Measurements from ENCODE around the gene PTCD2.
A peak's percentile ranks its signal among the peaks of the same experiment; 100 is the strongest.

Gene PTCD2

DNA sequence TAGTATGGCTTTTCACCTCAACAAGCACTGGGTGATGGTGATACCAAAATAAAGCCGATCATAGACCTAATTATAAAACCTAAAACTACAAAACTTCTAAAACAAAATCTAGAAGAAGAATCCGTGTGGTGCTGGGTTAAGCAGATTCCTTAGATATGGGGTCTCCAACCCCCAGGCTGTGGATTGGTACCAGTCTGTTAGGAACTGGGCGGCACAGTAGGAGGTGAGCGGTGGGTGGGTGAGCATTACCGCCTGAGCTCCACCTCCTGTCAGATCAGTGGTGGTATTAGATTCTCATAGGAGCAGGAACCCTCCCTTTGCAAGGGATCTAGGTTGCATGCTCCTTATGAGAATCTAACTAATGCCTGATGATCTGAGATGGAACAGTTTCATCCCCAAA lies 33.4 kb upstream of the PTCD2 start:
- H3K4me1 ChIP-seq (ENCODE audit: insufficient read depth, low read length, poor library complexity, severe bottlenecking): peaks cover 24% of the 10 kb centered on the region
- no peak overlapping the region for H3K4me2 ChIP-seq (ENCODE audit: low read depth, low read length, poor library complexity, severe bottlenecking)
- TF ChIP-seq EZH2phosphoT487 (IDR thresholded peaks at IDR 0.05; ENCODE audit: borderline replicate concordance): no peak
- TF ChIP-seq, protein P1, sequence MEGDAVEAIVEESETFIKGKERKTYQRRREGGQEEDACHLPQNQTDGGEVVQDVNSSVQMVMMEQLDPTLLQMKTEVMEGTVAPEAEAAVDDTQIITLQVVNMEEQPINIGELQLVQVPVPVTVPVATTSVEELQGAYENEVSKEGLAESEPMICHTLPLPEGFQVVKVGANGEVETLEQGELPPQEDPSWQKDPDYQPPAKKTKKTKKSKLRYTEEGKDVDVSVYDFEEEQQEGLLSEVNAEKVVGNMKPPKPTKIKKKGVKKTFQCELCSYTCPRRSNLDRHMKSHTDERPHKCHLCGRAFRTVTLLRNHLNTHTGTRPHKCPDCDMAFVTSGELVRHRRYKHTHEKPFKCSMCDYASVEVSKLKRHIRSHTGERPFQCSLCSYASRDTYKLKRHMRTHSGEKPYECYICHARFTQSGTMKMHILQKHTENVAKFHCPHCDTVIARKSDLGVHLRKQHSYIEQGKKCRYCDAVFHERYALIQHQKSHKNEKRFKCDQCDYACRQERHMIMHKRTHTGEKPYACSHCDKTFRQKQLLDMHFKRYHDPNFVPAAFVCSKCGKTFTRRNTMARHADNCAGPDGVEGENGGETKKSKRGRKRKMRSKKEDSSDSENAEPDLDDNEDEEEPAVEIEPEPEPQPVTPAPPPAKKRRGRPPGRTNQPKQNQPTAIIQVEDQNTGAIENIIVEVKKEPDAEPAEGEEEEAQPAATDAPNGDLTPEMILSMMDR (conservative IDR thresholded peaks at IDR 0.05; ENCODE audit: low read length): no peak
- peaks cover 26% of the 10 kb centered on the region; the same call in 1 of the 2 replicates for H3K36me3 ChIP-seq (ENCODE audit: insufficient read depth, low read length)
- no peak overlapping the region for H3K4me3 ChIP-seq (ENCODE audit: low read length, poor library complexity, severe bottlenecking)
- H3K9me3 ChIP-seq (ENCODE audit: insufficient read depth, low read depth, low read length): no peaks in the 10 kb centered on the region
- no peak overlapping the region for H3K9ac ChIP-seq (ENCODE audit: low read depth, low read length, poor library complexity, severe bottlenecking)
- H4K20me1 ChIP-seq (ENCODE audit: insufficient read depth, low read length, poor library complexity, severe bottlenecking): no peaks in the 10 kb centered on the region
- H2AFZ ChIP-seq (ENCODE audit: low read length): no peak overlapping the region
- peaks cover 8% of the 10 kb centered on the region; the same call in 1 of the 2 replicates for H3K79me2 ChIP-seq (ENCODE audit: insufficient read depth, low read length)
- peaks cover 10% of the 10 kb centered on the region; the same call in 1 of the 2 replicates for H3F3A ChIP-seq (ENCODE audit: low read depth)
- no peaks in the 10 kb centered on the region for H3K9me2 ChIP-seq (replicated peaks; ENCODE audit: low read depth, low read length)
- no peaks in the 10 kb centered on the region for H3K27me3 ChIP-seq (ENCODE audit: insufficient read depth, low read length, poor library complexity, severe bottlenecking)

DNA sequence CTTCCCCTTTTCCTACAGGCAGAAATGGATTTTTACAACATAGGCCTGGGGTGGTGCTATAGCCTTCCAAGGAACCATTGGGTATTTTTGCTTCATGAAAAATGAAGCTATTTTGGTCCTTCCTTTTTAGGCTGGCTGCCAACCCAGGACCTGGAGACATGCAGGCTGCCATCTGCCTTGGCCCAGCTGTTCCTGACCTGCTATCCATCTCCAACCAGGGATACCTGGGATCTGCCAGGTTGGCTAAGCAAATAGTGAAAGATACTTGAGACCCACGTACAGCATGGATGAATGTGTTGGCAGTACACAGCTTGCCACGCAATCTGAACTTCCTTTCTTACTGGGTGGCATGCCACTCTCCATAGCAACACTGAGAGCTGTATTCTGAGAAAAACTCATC lies 31.2 kb upstream of the PTCD2 start:
- peaks cover 39% of the 10 kb centered on the region for H3K4me1 ChIP-seq (ENCODE audit: insufficient read depth, low read length, poor library complexity, severe bottlenecking)
- no peak overlapping the region for H2AFZ ChIP-seq (ENCODE audit: low read length)
- H3K79me2 ChIP-seq (ENCODE audit: insufficient read depth, low read length): peaks cover 16% of the 10 kb centered on the region; the same call in 1 of the 2 replicates
- no peaks in the 10 kb centered on the region for H3K27me3 ChIP-seq (ENCODE audit: insufficient read depth, low read length, poor library complexity, severe bottlenecking)
- H3K9me3 ChIP-seq (ENCODE audit: insufficient read depth, low read depth, low read length): no peaks in the 10 kb centered on the region
- no peak overlapping the region for H3K4me3 ChIP-seq (ENCODE audit: low read length, poor library complexity, severe bottlenecking)
- H3K9me2 ChIP-seq (replicated peaks; ENCODE audit: low read depth, low read length): no peaks in the 10 kb centered on the region
- H3F3A ChIP-seq (ENCODE audit: low read depth): peaks cover 10% of the 10 kb centered on the region; the same call in 1 of the 2 replicates
- peaks cover 29% of the 10 kb centered on the region; the same call in 1 of the 2 replicates for H3K36me3 ChIP-seq (ENCODE audit: insufficient read depth, low read length)
- H3K9ac ChIP-seq (ENCODE audit: low read depth, low read length, poor library complexity, severe bottlenecking): no peak overlapping the region
- no peaks in the 10 kb centered on the region for H4K20me1 ChIP-seq (ENCODE audit: insufficient read depth, low read length, poor library complexity, severe bottlenecking)
- no peak overlapping the region for H3K4me2 ChIP-seq (ENCODE audit: low read depth, low read length, poor library complexity, severe bottlenecking)
- TF ChIP-seq, protein P1 (conservative IDR thresholded peaks at IDR 0.05; ENCODE audit: low read length): no peak

DNA sequence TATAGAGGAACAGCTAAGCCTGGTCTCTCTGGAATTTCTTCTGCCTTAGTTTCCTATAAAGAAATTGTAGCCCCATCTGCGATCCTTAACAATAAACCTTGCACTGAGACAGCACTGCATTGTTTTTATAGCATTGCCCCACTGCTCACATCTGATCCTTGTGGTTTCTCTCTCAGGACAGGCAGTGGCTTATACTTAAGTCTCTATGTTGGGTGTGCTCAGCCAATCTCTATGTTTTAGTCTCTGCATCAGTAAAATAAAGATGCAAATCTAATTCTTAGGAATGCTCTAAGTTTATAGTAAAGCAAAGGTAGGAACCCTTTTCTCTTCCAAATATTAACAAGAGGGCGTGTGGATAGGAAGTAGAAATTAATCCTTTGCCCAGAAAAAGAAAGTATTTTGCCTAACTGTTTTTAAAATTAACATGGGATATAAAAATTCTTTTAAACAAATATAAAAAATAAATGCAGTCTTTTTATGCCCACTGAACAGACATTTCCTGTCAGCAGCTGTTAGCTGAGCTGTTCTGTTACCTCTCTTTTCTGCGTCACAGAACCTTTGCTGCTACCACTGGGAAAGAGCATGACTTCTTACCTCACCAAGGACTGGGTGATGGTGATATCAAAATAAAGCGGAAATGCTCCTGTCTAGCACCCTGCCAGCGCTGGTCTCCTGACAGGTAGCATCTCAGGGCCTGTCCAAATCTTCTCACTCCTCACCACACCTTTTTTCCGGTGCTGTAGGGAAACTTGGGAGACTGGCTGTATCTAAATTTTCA lies 29.6 kb upstream of the PTCD2 start:
- Histone ChIP-seq H3K9me2 (replicated peaks; ENCODE audit: low read depth, low read length) (no peaks in the 10 kb centered on the region), H4K20me1 (ENCODE audit: insufficient read depth, low read length, poor library complexity, severe bottlenecking) (no peaks in the 10 kb centered on the region), H3K4me2 (ENCODE audit: low read depth, low read length, poor library complexity, severe bottlenecking) (peak overlapping the region; percentile 60), H3K79me2 (ENCODE audit: insufficient read depth, low read length) (peaks cover 23% of the 10 kb centered on the region; the same call in 1 of the 2 replicates), H3K9me3 (ENCODE audit: insufficient read depth, low read depth, low read length) (no peaks in the 10 kb centered on the region), H3K4me1 (ENCODE audit: insufficient read depth, low read length, poor library complexity, severe bottlenecking) (peaks cover 47% of the 10 kb centered on the region), H3K36me3 (ENCODE audit: insufficient read depth, low read length) (peaks cover 45% of the 10 kb centered on the region), H3F3A (ENCODE audit: low read depth) (peaks cover 10% of the 10 kb centered on the region; the same call in 1 of the 2 replicates), H3K9ac (ENCODE audit: low read depth, low read length, poor library complexity, severe bottlenecking) (peak overlapping the region; percentile 30), H2AFZ (ENCODE audit: low read length) (no peak overlapping the region), H3K4me3 (ENCODE audit: low read length, poor library complexity, severe bottlenecking) (no peak overlapping the region), H3K27me3 (ENCODE audit: insufficient read depth, low read length, poor library complexity, severe bottlenecking) (no peaks in the 10 kb centered on the region)
- no peak for TF ChIP-seq EZH2phosphoT487 (IDR thresholded peaks at IDR 0.05; ENCODE audit: borderline replicate concordance)
- TF ChIP-seq, protein P1 (conservative IDR thresholded peaks at IDR 0.05; ENCODE audit: low read length): no peak
